G401.6 (cell line): ENCODE measurements around the gene TMEM178B.

ENCODE experiments used
- FAIRE-seq: peaks from 2 replicates; lab custom pipeline; 2012; peaks lifted over from hg19 to GRCh38; lab: Jason Lieb, UNC

TMEM178B gene

GRCh38 chr7:141431140-141431479, 357.2 kb downstream of the TMEM178B start:
- no peak for FAIRE-seq

GRCh38 chr7:141431711-141432110, 357.8 kb downstream of the TMEM178B start:
- no peak for FAIRE-seq

DNA sequence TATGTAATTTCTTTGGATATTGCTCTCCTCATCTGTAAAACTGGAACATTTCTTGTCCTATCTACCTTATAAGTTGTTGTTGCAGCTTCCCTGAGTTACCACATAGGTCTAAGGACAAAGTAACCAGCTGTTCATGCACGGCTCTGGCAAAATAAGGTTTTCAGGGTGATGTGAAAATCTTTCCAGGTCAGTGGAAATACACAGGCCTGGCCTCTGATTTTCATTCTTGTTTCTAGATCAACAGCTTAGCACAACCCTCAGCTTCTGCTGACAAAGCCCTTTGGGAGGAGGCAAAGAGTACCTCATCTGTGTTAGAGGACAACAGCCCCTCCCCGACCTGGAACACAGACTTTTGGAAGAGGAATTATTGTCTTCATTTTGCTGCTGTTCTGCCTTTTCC, 359.8 kb downstream of the TMEM178B start:
- no peak for FAIRE-seq

- no peak for FAIRE-seq
Measured at GRCh38 chr7:141436139-141436538, 362.3 kb downstream of the TMEM178B start.

- no peak for FAIRE-seq
Measured at GRCh38 chr7:141436575-141437075, 362.8 kb downstream of the TMEM178B start.

GRCh38 chr7:141439164-141439563, 365.3 kb downstream of the TMEM178B start:
- no peak for FAIRE-seq

- FAIRE-seq, result no peak
Measured at GRCh38 chr7:141439776-141440175, 365.9 kb downstream of the TMEM178B start.

DNA sequence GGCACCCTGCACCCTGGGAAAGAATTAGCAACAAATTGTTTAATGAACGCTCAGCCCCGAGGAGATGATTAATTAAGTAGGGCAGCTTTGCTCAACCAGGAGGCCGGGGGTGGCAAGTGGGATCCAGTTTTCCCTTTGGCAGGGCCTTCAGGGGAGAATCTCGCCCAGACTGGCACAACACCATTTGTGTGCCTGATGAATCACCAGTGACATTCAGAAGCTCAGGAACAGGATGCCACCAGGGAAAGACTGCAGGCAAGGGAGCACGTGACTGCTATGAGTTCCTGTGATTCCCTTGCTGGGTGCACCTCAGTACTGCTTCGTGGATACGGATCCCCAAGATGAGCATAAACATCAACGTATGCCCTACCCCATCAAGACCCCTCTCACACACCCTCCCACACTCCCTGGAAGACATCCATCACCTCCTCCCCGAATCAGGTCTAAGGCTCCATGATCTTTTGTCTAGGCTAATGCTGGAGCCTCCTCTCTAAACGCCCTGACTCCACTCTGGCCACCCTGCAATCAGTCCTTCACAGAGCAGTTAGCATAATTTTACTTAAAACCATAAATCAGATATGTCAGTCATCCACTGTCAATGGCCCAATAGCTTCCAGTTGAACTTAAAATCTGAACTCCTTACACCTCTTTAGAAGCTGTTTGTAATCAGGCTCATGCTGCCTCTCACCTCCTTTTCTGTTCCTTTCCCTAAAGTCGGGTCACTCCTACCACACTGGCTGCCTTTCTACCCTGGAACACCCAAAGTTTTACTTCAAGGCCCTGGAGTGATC, 368.2 kb downstream of the TMEM178B start:
- FAIRE-seq, result no peak

DNA sequence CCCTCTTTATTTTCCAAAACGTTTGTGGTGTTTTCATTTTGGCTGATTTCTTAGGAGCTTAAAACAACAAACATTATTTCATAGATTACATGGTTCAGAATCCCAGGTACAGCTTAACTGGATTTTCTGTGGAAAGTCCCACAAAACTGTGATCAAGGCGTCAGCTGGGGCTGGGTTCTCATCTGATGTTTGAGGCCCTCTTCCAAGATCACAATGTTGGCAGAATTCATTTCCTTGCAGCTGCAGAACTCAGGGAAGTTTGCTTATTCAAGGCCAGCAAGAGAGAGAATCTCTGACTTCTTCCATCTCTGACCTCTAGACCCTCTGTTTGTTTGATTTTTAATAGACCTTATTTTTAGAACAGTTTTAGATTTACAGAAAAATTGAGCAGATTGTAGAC, 368.9 kb downstream of the TMEM178B start:
- no peak for FAIRE-seq

DNA sequence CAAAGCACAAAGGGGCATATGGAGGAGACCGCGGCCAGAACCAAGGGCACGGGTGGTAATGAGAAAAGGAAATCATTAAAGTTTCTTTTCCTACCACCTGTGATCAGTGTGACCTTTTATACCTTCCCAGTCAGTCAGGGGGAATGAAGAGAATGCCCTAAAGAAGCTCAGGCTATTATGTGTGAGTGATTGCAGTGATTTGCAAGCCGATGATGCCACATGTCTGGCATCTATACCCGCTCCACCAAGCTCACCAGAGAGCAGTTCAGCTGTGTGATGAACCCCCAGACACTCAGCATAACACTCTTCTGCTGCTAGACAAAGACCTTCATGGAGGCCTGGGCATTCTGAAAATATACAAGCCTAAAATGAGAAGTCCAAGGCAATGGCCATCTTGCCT, 371.1 kb downstream of the TMEM178B start:
- no peak for FAIRE-seq

DNA sequence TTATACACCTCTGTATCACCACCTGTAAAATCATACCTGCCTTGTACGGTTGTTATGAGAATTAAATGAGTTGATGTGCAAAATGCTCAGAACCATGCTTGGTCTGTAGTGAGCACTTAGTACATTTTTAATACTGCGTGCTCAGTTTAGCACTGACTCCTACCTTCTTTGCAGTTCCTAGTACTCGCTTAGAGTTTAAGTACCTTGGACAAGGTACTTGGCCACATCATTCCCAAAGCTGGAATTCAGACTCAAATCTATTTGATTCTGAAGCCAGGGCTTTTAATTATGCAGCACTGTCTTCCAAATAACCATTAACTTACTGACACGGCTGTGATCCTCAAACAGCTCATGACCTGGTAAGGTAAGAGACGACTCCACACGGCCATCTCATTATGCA, 377.4 kb downstream of the TMEM178B start:
- FAIRE-seq, result no peak

DNA sequence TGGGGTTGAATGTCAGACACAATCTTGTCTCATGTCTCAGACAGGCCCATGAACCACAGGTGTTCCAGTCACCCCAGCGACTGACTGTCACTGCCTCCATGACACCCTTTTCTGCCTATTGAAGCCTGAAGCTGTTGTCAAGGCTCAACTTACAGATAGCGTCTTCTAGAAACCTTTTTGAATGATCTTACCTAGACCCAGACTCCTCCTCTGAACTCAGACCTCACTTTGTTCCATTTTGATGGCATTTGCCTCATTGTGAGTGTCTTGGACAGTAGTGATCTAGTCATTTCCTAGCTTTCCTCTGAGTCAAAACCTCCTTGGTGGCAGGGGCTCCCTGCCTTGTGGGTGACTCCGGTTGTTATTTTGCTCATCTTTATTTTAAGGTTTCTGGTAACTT, 379.0 kb downstream of the TMEM178B start:
- FAIRE-seq, result no peak

GRCh38 chr7:141454338-141454737, 380.5 kb downstream of the TMEM178B start:
- no peak for FAIRE-seq

DNA sequence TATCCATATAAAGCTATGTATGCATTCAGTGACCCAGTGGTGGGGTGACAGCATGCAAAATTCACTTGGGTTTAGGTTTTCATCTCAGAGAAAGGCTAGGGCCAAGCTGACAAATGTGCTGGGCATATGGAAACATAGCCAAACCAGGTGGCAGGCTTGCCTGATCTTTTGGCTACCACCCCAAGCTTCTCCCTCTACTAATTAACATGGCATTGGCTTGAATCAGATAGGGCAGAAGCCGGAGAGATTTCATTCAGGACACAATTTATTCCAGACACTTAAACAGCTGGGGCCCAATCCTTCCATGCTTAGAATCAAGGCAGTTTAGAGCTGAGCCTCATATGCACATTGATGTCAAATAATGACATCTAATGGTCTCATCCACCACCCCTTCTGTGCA, 381.9 kb downstream of the TMEM178B start:
- no peak for FAIRE-seq

DNA sequence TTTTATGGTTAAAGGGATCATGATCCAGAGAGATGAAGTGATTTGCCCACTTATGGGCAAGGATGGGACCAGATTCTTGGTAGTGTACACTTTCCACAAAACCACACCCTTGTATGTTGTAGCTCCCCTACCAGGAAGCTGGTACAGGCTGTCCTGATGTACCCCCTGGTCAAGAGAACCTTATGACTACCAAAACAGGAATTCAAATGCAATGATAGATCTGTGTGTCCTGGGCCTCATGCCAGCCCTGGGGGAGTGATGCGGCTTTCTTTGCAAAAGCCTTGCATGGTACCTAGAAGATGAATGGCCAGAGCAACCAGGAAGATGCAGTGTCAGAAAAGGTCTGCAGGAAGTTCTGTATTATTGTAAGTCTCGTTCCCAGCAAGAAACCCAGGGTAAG, 382.4 kb downstream of the TMEM178B start:
- FAIRE-seq, result no peak

- FAIRE-seq, result no peak
Measured at GRCh38 chr7:141456711-141457110, 382.8 kb downstream of the TMEM178B start.

- FAIRE-seq, result no peak
Measured at GRCh38 chr7:141460781-141461715, 387.2 kb downstream of the TMEM178B start.

DNA sequence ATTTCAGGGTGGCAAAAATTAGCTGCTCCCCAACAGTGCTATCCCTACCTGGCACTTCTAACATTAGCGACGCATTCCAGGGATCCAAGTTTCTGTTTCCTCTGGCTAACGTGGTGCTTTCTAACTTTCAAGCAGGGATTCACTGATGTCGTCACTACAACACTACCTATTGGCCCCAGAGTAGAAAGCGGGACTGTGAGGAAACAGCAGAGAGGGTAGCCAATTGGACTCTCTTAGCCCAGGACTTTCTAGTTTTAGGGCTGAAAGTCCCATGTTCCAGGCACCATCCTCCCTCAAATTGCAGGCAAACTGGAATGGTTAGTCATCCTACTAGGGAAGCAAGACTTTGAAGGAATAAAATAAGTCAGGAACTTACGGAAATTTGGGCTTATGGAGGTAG, 388.1 kb downstream of the TMEM178B start:
- FAIRE-seq, result no peak

DNA sequence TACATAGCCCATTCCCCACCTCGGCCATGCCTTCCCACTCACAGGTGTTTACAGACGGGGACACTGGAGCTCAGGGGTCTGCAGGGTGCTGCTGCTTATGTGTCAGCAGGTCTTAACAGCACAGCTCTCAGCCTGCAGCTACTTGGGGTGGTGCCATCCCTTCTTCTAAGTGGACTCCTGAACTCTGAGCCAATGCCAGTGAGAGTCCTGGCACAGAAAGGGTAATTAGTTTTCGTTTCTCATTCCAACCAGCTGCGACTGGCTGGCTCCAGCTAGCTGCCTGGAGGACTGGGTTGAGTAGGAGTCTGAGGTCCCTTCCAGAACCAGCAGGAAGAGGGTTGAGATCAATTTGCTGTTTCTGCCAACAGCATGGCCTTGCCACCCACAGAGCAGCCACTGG, 389.1 kb downstream of the TMEM178B start:
- FAIRE-seq, result no peak

DNA sequence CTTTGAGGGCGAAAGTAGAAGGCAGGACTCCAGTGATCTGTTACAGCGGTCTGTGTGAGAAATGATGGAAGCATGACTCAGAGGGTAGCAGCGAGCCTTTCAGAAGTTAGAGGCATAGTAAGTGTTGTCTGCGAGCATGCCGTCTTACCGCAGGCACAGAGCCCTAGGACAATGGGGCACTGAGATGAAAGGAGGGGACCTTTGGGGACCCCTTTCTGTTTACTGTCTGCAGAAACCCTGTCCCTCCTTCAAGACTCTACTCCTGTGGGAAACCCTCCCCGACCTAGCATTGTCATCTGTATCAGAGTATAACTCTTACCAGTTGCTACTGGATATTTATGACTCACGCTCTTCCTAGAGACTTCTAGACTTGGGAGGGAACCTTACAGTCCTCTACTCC, 390.1 kb downstream of the TMEM178B start:
- no peak for FAIRE-seq

GRCh38 chr7:141464551-141464950, 390.7 kb downstream of the TMEM178B start:
- FAIRE-seq, result no peak

- FAIRE-seq, result no peak
Measured at GRCh38 chr7:141466151-141466904, 392.5 kb downstream of the TMEM178B start.

DNA sequence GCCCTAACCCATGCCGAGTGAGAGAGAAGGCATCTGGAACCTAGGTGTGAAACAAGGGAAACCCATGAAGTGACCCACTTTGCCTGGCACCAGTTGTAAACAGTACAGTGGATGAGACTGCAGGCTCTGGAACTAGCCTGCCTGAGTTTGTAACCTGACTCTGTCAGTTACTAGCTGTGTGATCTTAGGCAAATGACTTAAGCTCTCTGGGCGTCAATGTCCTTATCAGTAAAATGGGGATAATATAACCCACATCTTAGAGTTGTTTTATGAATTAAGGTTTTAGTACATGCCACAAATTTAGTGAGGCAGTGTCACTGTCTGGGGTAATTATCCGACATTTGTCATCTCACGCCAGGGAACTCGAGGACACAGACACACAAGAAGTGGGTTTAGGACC, 394.5 kb downstream of the TMEM178B start:
- FAIRE-seq, result no peak
